Measurements from ENCODE around the gene RAB10.

- TF ChIP-seq CTCF (IDR thresholded peaks at IDR 0.05; ENCODE audit: borderline replicate concordance, extremely low read depth, low read length, poor library complexity, severe bottlenecking) = no peak
- no peak for TF ChIP-seq EZH2 (IDR thresholded peaks at IDR 0.05; ENCODE audit: borderline replicate concordance, low read depth, low read length, severe bottlenecking)
Observed at GRCh38 chr2:26061539-26061938, 27.7 kb downstream of the RAB10 start.

Measured in DND-41 (cell line).